NCI-H748 treated with DMSO at 0.1 percent for 48 hours (cell line): Measurements from ENCODE around the gene PODXL.
A peak's percentile ranks its signal among the peaks of the same experiment; 100 is the strongest.

Experiments
- DNase-seq: peaks from one replicate; lab custom pipeline; 2025; lab: John Stamatoyannopoulos, UW

Gene PODXL

GRCh38 chr7:131556053-131556908, at the start of gene PODXL:
Gene PODXL (minus strand): TSS chr7:131556628. CDS start chr7:131556359, 269 bp downstream.
- peak; percentile 50 for DNase-seq

GRCh38 chr7:131605280-131605878, 49.0 kb upstream of the PODXL start:
- no peak for DNase-seq

GRCh38 chr7:131604841-131605279, 48.4 kb upstream of the PODXL start:
- no peak for DNase-seq

GRCh38 chr7:131603932-131604331, 47.5 kb upstream of the PODXL start:
- DNase-seq, result no peak

- no peak for DNase-seq
These were observed 46.6 kb upstream of the PODXL start for GRCh38 chr7:131602994-131603372.

GRCh38 chr7:131602304-131602993, 46.0 kb upstream of the PODXL start:
- no peak for DNase-seq

GRCh38 chr7:131600085-131600881, 43.9 kb upstream of the PODXL start:
- DNase-seq, result no peak

GRCh38 chr7:131596785-131597184, 40.4 kb upstream of the PODXL start:
- no peak for DNase-seq

- DNase-seq, result no peak
These were observed 39.3 kb upstream of the PODXL start for GRCh38 chr7:131595699-131596098.

- no peak for DNase-seq
These were observed 35.4 kb upstream of the PODXL start for GRCh38 chr7:131591687-131592319.

GRCh38 chr7:131587315-131587923, 31.0 kb upstream of the PODXL start:
- DNase-seq, result no peak

- DNase-seq, result no peak
These were observed 30.3 kb upstream of the PODXL start for GRCh38 chr7:131586759-131587158.

GRCh38 chr7:131586259-131586658, 29.8 kb upstream of the PODXL start:
- DNase-seq, result no peak

- no peak for DNase-seq
These were observed 27.0 kb upstream of the PODXL start for GRCh38 chr7:131583430-131583829.

- DNase-seq, result no peak
These were observed 25.0 kb upstream of the PODXL start for GRCh38 chr7:131581241-131582051.

GRCh38 chr7:131578602-131579001, 22.2 kb upstream of the PODXL start:
- no peak for DNase-seq

GRCh38 chr7:131574741-131575140, 18.3 kb upstream of the PODXL start:
- no peak for DNase-seq

GRCh38 chr7:131570401-131570800, 14.0 kb upstream of the PODXL start:
- no peak for DNase-seq

- DNase-seq, result no peak
These were observed 12.5 kb upstream of the PODXL start for GRCh38 chr7:131568970-131569369.

GRCh38 chr7:131568510-131568909, 12.1 kb upstream of the PODXL start:
- no peak for DNase-seq
